Measurements from ENCODE around the gene THOC1.

Gene THOC1

GRCh38 chr18:285817-286216, 18.0 kb upstream of the THOC1 start:
- no peak for DNase-seq (ENCODE audit: low read depth in 4 of 4, low spot score in 1 of 4)

DNA sequence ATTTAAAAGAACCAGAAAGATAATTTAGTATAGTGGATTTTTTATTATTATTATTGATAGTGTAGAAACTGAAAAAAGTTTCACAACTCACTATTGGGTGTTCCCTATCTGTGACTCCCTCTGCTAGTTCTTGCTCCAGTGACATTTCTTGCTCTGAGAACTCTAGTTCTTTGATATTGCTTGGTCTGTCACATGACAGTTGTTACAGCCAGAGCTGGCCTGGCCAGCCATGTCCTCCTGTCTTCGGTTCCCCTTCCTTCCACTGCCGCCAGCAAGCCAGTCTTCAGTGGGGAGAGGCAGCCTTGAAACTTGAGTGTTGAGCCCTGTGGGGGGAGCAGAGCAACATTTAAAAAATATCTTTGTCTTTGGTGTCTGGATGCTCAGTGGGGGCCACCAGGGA, 7.6 kb upstream of the THOC1 start:
- no peak for DNase-seq (ENCODE audit: low read depth in 4 of 4, low spot score in 1 of 4)

GRCh38 chr18:274313-274712, 6.5 kb upstream of the THOC1 start:
- DNase-seq (ENCODE audit: low read depth in 4 of 4, low spot score in 1 of 4): no peak

DNA sequence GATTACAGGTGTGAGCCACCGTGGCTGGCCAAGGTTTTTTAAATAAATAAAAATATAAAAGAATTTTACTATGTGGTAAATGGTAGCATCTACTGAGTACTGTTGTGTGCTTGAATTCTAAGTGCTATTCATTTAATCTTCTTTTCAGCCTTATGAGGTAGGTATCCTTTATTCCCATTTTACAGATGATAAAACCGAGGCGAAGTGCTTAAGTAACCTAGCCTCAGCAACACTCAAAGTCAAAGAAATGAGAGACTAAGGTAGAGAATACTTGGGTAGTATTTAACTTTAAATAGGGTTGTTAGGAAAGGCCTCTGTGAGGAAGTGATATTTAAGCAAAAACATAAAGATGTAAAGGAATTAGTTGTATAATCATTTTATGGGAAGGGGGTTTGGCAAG, 5.7 kb upstream of the THOC1 start:
- no peak for DNase-seq (ENCODE audit: low read depth in 4 of 4, low spot score in 1 of 4)

GRCh38 chr18:272650-273049, 4.8 kb upstream of the THOC1 start:
- DNase-seq (ENCODE audit: low read depth in 4 of 4, low spot score in 1 of 4): no peak

DNA sequence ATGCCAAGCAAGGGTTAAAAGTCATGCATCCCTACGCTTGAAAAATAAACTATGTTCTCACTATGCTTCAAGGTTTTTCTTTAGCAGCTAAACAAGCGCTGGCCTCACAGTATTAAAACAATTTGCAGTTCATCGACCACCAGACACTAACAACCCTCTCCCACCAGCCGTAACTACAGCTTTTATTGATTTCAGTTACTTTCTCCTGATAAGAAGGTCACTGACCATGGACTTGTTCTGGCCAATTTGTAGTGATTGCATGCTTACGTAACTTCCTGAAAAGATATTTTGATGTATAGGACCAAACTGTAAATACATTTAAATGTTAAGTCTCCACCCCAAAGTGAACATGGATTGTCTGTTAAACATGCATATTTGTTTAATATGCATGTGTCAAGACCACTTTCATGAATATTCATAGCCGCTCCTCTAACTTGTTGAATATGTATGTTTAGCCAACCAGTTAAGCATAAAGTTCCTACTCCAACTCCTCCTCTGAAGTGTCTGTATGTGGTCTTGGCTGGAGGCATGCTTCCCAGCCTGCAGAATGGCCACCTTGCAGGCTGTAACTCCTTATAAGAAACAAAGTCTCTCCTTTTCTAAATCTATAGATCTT, 1.7 kb upstream of the THOC1 start:
- no peak for DNase-seq (ENCODE audit: low read depth in 4 of 4, low spot score in 1 of 4)

DNA sequence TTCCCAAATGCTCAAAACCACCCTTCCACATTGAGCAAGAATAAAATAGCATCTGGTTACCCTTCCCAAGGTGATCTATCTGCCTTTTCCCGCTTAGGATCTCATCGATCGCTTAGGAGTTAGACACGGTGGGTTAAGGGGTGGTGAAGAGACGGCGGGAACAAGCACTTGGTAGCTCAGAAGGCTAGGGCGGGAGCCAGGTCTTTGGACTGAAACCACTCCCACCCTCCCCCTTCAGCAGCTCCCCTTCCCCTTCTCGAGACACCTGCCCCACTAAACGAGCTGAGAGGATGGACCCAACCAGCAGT, 513 bp downstream of the THOC1 start:
- DNase-seq (ENCODE audit: low read depth in 4 of 4, low spot score in 1 of 4): no peak

DNA sequence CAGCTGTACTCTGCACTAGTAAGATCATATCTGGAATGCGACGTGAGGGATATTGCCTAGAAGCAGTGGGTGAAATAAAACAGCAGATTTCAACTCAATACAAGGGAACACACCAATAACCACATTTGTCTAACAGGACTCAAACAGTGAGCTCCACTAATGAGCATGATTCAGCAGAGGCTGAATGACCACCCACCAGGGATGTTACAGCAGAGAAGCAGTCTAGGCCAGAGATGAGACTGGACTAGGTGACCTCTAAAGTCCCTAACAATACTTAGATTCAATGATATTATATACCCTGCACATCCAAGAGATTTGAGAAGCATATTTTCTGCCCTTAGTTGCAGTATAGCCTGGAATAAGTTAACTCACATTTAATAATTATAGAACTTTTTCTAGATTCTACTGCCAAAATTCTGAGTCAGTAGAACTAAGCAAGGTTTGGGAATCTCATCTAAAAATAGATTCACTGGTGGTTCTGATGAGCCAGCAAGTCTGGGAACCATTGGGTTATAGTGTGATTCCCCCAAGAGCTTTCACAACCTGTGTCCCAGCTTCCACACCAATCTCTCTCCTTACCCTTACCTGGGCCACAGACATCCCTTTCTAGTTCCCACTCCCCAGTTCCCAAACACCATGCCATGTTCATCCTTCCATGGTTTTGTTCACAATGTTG, 6.3 kb downstream of the THOC1 start:
- DNase-seq (ENCODE audit: low read depth in 4 of 4, low spot score in 1 of 4): no peak

- DNase-seq (ENCODE audit: low read depth in 4 of 4, low spot score in 1 of 4): no peak
Measured at GRCh38 chr18:260547-260946, 7.3 kb downstream of the THOC1 start.

DNA sequence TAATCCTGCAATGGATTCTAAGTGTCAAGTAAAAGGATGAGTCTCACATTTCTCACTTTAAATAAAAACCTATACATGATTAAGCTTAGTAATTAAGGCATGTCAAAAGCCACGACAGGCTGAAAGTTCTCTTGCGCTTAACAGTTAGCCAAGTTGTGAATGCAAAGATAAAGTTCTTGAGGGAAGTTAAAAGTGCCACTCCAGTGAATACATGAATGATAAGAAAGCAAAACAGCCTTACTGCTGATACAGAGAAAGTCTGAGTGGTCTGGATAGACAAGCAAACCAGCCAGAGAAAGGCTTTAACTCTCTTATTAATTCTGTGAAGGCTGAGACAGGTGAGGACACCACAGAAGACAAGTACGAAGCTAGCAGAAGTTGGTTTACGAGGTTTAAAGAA, 12.7 kb downstream of the THOC1 start:
- DNase-seq (ENCODE audit: low read depth in 4 of 4, low spot score in 1 of 4): no peak

DNA sequence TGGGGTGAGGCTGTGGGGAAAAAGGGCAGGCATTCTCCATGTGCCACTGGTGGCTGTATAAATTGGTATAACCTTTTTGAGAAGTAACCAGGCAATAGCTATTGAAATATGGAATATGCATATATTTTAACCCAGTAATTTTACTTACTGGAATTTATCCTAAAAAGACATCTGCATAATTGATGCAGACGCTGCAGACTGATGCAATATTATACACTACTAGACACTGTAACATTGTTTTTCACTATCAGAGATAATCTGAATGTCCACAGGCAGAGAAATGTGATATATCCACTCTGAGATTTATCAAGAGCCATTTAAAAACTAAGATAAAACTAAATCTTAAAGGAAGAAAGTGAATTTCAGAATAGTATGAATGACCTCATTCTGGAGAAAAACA, 14.7 kb downstream of the THOC1 start:
- DNase-seq (ENCODE audit: low read depth in 4 of 4, low spot score in 1 of 4): no peak

GRCh38 chr18:251572-251971, 16.3 kb downstream of the THOC1 start:
- no peak for DNase-seq (ENCODE audit: low read depth in 4 of 4, low spot score in 1 of 4)

DNA sequence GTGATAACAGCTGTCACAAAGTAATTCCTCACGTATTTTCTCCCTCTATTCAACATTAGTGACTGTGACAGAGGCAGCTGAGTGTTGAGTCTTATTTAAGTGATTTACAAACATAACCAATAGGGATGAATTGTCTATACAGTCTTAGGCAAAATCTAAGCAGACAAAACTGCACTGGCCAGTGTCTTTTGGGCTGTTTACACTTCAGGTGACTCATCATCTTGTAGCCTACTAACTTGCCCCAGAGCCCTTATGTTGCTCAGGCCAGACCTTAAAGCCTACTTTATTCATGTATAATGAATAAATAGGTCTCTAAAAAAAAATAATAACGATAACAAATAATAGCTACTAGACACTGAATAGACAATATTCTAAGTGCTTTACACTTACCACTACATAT, 17.2 kb downstream of the THOC1 start:
- no peak for DNase-seq (ENCODE audit: low read depth in 4 of 4, low spot score in 1 of 4)

DNA sequence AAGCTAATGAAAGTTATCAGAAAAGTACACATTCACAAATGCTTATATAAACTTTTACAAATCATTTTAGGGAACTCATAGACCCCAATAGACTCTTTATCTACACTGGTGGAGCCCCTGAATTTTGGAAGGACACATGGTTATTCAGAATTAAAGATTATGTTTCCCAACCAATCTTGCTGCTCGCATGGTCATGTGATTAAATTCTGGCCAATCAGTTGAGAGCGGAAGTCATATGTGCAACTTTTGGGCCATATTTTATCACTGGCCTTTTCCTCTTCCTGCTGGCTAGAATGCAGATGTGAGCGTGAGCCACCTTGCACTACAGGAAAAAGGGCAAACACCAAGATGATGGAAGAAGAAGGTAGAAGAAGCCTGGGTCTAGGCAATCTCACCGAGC, 19.8 kb downstream of the THOC1 start:
- no peak for DNase-seq (ENCODE audit: low read depth in 4 of 4, low spot score in 1 of 4)

- DNase-seq (ENCODE audit: low read depth in 4 of 4, low spot score in 1 of 4): no peak
Measured at GRCh38 chr18:245282-245847, 22.5 kb downstream of the THOC1 start.

DNA sequence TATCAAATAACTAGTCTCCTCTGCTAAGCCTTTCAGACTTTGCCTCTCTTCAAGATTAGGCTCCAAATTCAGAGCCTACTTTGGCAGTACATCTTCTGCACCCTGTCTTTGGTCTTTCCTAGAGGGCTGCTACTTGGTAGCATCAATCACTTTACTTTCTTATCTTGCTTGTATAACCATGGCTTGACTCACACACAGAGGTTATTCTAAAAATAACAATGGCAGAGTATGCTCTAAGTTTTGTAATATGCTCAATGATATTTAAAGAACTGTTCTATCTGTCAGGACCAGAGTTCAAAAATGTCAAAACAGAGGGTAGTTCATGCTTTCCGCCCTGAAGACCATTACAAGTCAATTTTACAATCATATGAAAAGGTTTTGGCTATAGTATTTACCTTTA, 27.7 kb downstream of the THOC1 start:
- DNase-seq (ENCODE audit: low read depth in 4 of 4, low spot score in 1 of 4): no peak

DNA sequence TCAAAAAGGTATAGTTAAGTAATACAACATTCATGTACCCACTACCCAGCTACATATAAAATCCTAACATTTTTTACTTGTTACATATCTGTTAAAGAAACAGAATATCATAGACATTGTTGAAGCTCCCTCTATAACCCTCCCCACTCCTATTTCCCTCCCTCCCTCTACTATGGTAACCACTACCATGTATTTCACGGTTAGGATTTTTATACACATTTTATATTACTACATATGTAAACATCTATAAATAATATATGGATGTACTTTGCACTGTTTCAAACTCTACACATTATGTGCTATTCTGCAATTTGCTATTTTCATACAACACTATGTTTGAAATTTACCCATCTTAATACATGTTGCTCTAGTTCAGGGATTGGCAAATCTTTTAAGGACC, 36.3 kb downstream of the THOC1 start:
- no peak for DNase-seq (ENCODE audit: low read depth in 4 of 4, low spot score in 1 of 4)

GRCh38 chr18:228586-228985, 39.3 kb downstream of the THOC1 start:
- DNase-seq (ENCODE audit: low read depth in 4 of 4, low spot score in 1 of 4): no peak

DNA sequence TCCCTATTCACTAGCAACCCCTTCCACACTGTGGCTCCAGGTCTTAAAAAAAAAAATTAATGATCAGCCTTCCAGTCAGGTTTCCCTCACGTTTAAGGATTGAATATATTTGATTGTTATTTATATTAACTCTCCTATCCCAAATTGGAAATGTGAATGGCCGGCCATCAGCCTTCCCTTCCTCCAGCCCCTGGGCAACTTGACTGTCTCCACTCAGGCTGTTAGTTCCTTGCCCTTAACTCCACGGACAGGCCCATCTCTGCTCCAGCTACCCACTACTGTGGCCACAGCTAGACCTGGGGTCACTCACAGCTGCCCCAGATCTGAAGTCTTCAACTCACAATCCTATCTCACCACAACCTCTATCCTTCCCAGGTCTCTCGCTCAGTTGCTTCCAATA, 39.9 kb downstream of the THOC1 start:
- no peak for DNase-seq (ENCODE audit: low read depth in 4 of 4, low spot score in 1 of 4)

DNA sequence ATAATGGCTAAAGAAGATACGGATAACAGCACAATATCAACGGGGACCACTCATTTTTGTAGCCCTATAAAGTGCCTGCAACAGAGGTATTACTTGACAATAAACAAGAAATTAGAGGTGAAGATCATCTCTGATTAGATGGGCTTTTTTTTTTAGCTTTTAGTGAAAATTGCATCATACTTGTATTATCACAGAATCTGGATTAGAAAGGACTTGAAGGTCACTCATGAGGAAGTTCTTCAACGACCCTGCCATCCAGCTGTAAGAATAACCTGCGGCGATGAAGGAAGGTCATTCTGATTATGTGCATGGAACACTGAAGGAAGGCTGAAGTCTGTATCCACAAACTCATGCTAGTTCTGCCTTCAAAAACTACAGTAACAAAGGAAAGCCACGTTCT, 40.5 kb downstream of the THOC1 start:
- DNase-seq (ENCODE audit: low read depth in 4 of 4, low spot score in 1 of 4): no peak

DNA sequence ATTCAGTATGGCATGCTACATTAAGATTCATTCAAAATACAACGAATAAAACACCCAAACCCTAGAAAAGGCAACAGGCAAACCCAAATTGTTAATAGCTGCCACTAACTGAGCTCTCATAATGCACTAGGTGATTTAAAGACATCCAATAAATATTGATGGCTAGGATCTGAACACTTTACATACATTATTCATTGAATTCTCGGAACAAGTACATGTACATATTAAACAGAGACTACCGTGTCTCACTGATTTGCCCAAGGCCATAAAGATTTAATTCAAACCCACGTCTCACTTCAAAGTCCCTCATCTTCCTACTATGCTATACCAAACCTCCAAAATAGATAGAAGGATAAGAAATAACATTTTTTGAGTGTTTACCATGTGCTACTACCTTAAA, 42.1 kb downstream of the THOC1 start:
- no peak for DNase-seq (ENCODE audit: low read depth in 4 of 4, low spot score in 1 of 4)

DNA sequence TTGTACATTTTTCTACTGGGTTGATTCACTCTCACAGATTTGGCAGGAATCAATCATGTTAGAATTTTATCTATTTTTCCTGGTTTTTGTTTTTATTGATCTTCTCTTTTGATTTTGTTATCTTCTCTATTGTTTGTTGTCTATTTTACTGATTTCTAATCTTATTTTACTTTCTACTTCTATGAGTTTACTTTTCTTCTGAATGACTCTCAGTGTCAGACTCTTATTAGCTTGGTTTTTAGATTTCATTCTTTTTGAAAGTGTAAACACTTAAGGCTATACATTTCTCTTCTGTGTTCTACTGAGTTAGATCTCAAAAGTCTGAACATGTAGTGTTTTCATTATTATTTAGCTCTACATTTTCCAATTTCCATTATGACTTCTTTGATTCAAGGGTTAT, 47.1 kb downstream of the THOC1 start:
- no peak for DNase-seq (ENCODE audit: low read depth in 4 of 4, low spot score in 1 of 4)
